Keratinocyte (primary cell): ENCODE measurements around the gene NKX2-2. TPM values are rescaled to one million over a fixed set of nuclear protein-coding genes. Genes with fewer than 3 reads are reported as not detected.

Experiments used
- DNase-seq: peaks from one replicate; pipeline ENCODE4 v3.0.0-alpha.2; 2011; ENCODE audit warnings: low read depth, missing footprints, low spot score
- FAIRE-seq: peaks from 2 replicates; lab custom pipeline; 2011; peaks lifted over from hg19 to GRCh38; lab: Jason Lieb, UNC
- H2AFZ ChIP-seq: 2 replicates; pipeline ENCODE4 v1.6.0; 2012; ENCODE audit warnings: low read length, control low read depth, inconsistent platforms; ENCODE audit not compliant: control insufficient read depth
- H3K27ac ChIP-seq: 2 replicates; pipeline ENCODE4 v1.5.1; 2011; ENCODE audit warnings: low read length; ENCODE audit not compliant: control insufficient read depth, insufficient read depth
- H3K27me3 ChIP-seq: 3 replicates; pipeline ENCODE4 v1.6.0; 2011; ENCODE audit warnings: low read length; ENCODE audit not compliant: control insufficient read depth, insufficient read depth; ENCODE audit errors: extremely low read depth
- H3K36me3 ChIP-seq, 2 experiments: 2 replicates in 1 of 2; 3 replicates in 1 of 2; pipeline ENCODE4 v1.5.1; 2011; ENCODE audit warnings: low read length in 2 of 2, mild to moderate bottlenecking in 1 of 2; ENCODE audit not compliant: control insufficient read depth in 2 of 2, insufficient read depth in 2 of 2; ENCODE audit errors: extremely low read depth in 1 of 2
- H3K4me1 ChIP-seq: 3 replicates; pipeline ENCODE4 v1.5.1; 2011; ENCODE audit warnings: low read length; ENCODE audit not compliant: control insufficient read depth, insufficient read depth; ENCODE audit errors: extremely low read depth
- H3K4me2 ChIP-seq: 3 replicates; pipeline ENCODE4 v1.6.0; 2011; ENCODE audit warnings: low read depth, low read length; ENCODE audit not compliant: control insufficient read depth, insufficient read depth; ENCODE audit errors: extremely low read depth
- H3K4me3 ChIP-seq, 3 experiments: fragments of 200-600 bp in 1 of 3; sonication (generic) in 1 of 3; 2 replicates in 2 of 3; 3 replicates in 1 of 3; pipeline ENCODE4 v1.5.1; 2011 to 2016; ENCODE audit warnings: low read length in 3 of 3, mild to moderate bottlenecking in 3 of 3, control low read depth in 2 of 3, inconsistent platforms in 1 of 3, low read depth in 1 of 3, mixed read lengths in 1 of 3, mixed run types in 1 of 3, moderate library complexity in 1 of 3; ENCODE audit not compliant: control insufficient read depth in 2 of 3, insufficient read depth in 2 of 3; ENCODE audit errors: extremely low read depth in 1 of 3
- H3K79me2 ChIP-seq: 2 replicates; pipeline ENCODE4 v1.6.0; 2012; ENCODE audit warnings: low read length; ENCODE audit not compliant: control insufficient read depth, insufficient read depth
- H3K9ac ChIP-seq: 3 replicates; pipeline ENCODE4 v1.6.0; 2011; ENCODE audit warnings: low read length; ENCODE audit not compliant: control insufficient read depth, insufficient read depth; ENCODE audit errors: extremely low read depth
- H3K9me1 ChIP-seq: 3 replicates; pipeline ENCODE4 v1.6.0; 2011; ENCODE audit warnings: low read length; ENCODE audit not compliant: control insufficient read depth, insufficient read depth; ENCODE audit errors: extremely low read depth
- H3K9me3 ChIP-seq: 2 replicates; pipeline ENCODE4 v1.5.1; 2012; ENCODE audit warnings: low read depth, low read length; ENCODE audit not compliant: control insufficient read depth
- H4K20me1 ChIP-seq: 3 replicates; pipeline ENCODE4 v1.6.0; 2011; ENCODE audit warnings: low read length; ENCODE audit not compliant: control insufficient read depth, insufficient read depth; ENCODE audit errors: extremely low read depth
- CTCF ChIP-seq, 3 experiments: IDR thresholded peaks in 1 of 3; conservative IDR thresholded peaks in 1 of 3; optimal IDR thresholded peaks in 1 of 3; 2 replicates in 2 of 3; 3 replicates in 1 of 3; pipeline versions ENCODE3 to v1.5.1; 2011; ENCODE audit warnings: low read length in 3 of 3, mild to moderate bottlenecking in 3 of 3, moderate library complexity in 2 of 3, control low read depth in 1 of 3, inconsistent platforms in 1 of 3; ENCODE audit not compliant: insufficient read depth in 2 of 3; ENCODE audit errors: extremely low read depth in 1 of 3
- EZH2 ChIP-seq: IDR thresholded peaks from one replicate; pipeline ENCODE4 v1.6.1; 2012; ENCODE audit warnings: inconsistent platforms, mild to moderate bottlenecking, low read length, moderate library complexity
- dilution Hi-C: fragments of 300-500 bp; cut with MboI; formaldehyde crosslinking; loops from one replicate; pipeline ENCODE4 v1.7.0; 2020; ENCODE audit warnings: low sequenced_read_pairs; ENCODE audit not compliant: extremely low pct_ligation_motif_present
- polyA plus RNA-seq, 5 experiments: library from polyadenylated mRNA; depleted of rRNA in 3 of 5; stranded (reverse) in 3 of 5; stranded (forward) in 1 of 5; unstranded in 1 of 5; fragments of >200 nt; gene quantifications; 1 replicate in 1 of 5; 2 replicates in 3 of 5; 3 replicates in 1 of 5; pipeline versions ENCODE4 v1.2.1 to v1.2.3, GENCODE V29; 2011 to 2012; ENCODE audit warnings: missing spikeins in 2 of 5, low read depth in 1 of 5, low replicate concordance in 1 of 5

Gene NKX2-2
- polyA plus RNA-seq, 1 donor (not counting 4 experiments of a cell fraction or from before 2014, with no cell fraction given): not detected

- H3K4me1 ChIP-seq: peaks cover 5% of the 10 kb centered on the region
- TF ChIP-seq EZH2 (no peak), CTCF (optimal IDR thresholded peaks at IDR 0.05 in 1 of 3, IDR thresholded peaks at IDR 0.05 in 1 of 3, conservative IDR thresholded peaks at IDR 0.05 in 1 of 3; ENCODE audit: extremely low read depth in 1 of 3, insufficient read depth in 2 of 3, low read length in 3 of 3) (peak; percentile 85 to 97 (median 95))
- H3K4me3 ChIP-seq: peak overlapping the region; percentile 48 to 63 (median 57)
- H3K79me2 ChIP-seq: no peaks in the 10 kb centered on the region
- no peaks in the 10 kb centered on the region for H3K9me1 ChIP-seq
- FAIRE-seq (no peak), DNase-seq (no peak)
- peak overlapping the region; percentile 81 for H3K4me2 ChIP-seq
- H4K20me1 ChIP-seq: peaks cover 7% of the 10 kb centered on the region
- no peak overlapping the region for H3K9ac ChIP-seq
- H3K27me3 ChIP-seq: peaks cover 54% of the 10 kb centered on the region
- H3K9me3 ChIP-seq: no peaks in the 10 kb centered on the region
- no peak overlapping the region for H3K27ac ChIP-seq
- dilution Hi-C loops: no loop called here
- H2AFZ ChIP-seq: peak overlapping the region; percentile 87
- H3K36me3 ChIP-seq: no peaks in the 10 kb centered on the region
Observed at GRCh38 chr20:21505161-21505809, 8.6 kb downstream of the NKX2-2 start.

- dilution Hi-C loops: no loop called here
- no peak for FAIRE-seq
- Histone ChIP-seq H4K20me1 (peaks cover 7% of the 10 kb centered on the region), H3K27ac (no peak overlapping the region), H3K4me2 (no peak overlapping the region), H3K4me3 (no peak overlapping the region), H3K9me1 (no peaks in the 10 kb centered on the region), H3K36me3 (no peaks in the 10 kb centered on the region), H3K79me2 (no peaks in the 10 kb centered on the region), H3K9ac (no peak overlapping the region), H3K4me1 (peaks cover 5% of the 10 kb centered on the region), H3K9me3 (no peaks in the 10 kb centered on the region), H2AFZ (no peak overlapping the region), H3K27me3 (peaks cover 45% of the 10 kb centered on the region)
- no peak for TF ChIP-seq EZH2
- no peak for TF ChIP-seq CTCF (optimal IDR thresholded peaks at IDR 0.05 in 1 of 3, IDR thresholded peaks at IDR 0.05 in 1 of 3, conservative IDR thresholded peaks at IDR 0.05 in 1 of 3; ENCODE audit: extremely low read depth in 1 of 3, insufficient read depth in 2 of 3, low read length in 3 of 3)
- DNase-seq: no peak
Observed at GRCh38 chr20:21504323-21504722, 9.5 kb downstream of the NKX2-2 start.
